GM18907 (cell line): ENCODE results near the gene TMEM207.

Source experiments
- ATAC-seq: cut with Tn5 transposase; IDR thresholded peaks from one replicate; pipeline ENCODE4 v1.9.1; 2021; ENCODE audit warnings: mild to moderate bottlenecking, moderate library complexity; ENCODE audit not compliant: unreplicated experiment

TMEM207 gene

GRCh38 chr3:190444576-190445145 lies 5.0 kb downstream of the TMEM207 start:
- ATAC-seq, result no peak

- no peak for ATAC-seq
Observed at GRCh38 chr3:190444006-190444405, 5.7 kb downstream of the TMEM207 start.

- no peak for ATAC-seq
Observed at GRCh38 chr3:190443257-190443656, 6.4 kb downstream of the TMEM207 start.

- ATAC-seq, result no peak
Observed at GRCh38 chr3:190442240-190442639, 7.5 kb downstream of the TMEM207 start.

- ATAC-seq, result no peak
Observed at GRCh38 chr3:190436331-190436730, 13.4 kb downstream of the TMEM207 start.

DNA sequence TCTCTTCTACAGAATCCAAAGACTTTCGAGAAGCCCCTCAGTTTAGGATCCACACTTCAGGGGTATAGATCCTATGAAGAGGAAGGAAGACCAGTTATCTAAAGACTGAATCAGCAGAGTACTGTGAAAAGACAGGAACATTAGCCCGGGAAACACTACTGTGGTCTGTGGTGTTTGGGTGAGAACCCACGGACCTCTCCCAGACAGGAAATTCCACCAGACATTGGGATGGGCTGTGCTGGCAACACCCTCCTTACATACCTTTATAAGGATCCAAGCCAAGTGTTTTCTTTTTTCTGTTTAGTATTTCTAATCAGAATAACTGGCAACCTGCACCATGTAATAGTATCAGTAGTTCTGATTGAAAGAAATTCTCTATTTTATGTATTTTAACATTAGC lies 14.1 kb downstream of the TMEM207 start:
- ATAC-seq, result no peak

GRCh38 chr3:190433626-190434025 lies 16.1 kb downstream of the TMEM207 start:
- ATAC-seq, result no peak

DNA sequence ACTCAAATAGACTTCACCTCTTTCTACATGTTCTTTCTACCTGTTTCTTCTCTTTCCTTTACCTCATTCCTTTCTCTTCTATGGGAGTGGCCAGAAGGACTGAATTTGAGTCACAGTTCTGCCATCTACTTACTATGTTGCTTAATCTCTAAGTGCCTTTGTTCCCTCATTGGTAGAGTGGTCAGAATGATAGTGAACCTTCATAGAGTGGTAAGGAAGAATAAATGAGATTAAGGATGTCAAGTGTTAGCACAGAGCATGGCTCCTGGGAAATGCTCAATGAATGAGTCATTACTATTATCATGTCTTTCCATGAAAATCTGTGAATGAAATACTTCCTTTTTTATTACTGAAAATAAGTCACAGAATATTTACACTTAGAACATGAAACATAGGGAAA lies 17.5 kb downstream of the TMEM207 start:
- ATAC-seq, result no peak

GRCh38 chr3:190430906-190431305 lies 18.8 kb downstream of the TMEM207 start:
- no peak for ATAC-seq

DNA sequence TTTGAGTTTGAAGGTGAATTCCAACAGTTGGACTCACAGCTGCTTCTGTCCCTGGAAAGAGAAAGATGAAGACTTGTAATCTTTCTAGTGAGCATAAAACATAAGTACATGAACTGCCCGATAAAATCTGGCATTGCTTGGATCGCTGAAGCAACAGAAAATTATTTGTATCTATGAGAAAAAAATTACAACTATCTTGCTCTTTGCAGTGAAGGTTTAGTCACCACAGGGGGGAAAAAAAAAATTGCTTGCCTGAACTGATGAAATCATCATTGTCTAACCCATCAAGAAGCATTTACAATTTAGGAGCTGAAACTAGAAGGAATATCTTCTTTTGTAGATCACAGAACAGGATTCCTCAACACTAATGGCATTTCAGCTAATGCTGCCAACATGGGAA lies 20.0 kb downstream of the TMEM207 start:
- no peak for ATAC-seq

GRCh38 chr3:190426806-190427507 lies 22.7 kb downstream of the TMEM207 start:
- ATAC-seq, result no peak

DNA sequence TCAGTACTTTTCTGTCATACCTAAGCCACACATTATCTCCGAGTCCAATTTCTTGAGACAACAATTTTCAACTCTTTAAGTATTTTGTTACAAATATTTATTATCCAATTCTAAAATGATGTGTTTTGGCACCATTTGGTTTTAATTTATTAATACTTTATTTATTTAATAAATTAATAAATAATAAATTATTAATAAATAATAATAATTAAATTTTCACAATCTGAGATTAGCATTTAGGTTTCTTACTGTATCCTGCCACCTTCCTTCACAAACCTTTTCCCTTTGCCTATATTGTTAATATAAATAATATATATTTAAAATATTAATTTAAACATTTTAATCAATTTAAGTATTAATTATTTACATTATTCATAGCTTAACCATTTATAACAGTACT lies 23.9 kb downstream of the TMEM207 start:
- ATAC-seq, result no peak

- ATAC-seq, result peak; percentile 72
Observed at GRCh38 chr3:190424478-190425439, 24.9 kb downstream of the TMEM207 start.

GRCh38 chr3:190424108-190424477 lies 25.6 kb downstream of the TMEM207 start:
- ATAC-seq, result peak; percentile 3

DNA sequence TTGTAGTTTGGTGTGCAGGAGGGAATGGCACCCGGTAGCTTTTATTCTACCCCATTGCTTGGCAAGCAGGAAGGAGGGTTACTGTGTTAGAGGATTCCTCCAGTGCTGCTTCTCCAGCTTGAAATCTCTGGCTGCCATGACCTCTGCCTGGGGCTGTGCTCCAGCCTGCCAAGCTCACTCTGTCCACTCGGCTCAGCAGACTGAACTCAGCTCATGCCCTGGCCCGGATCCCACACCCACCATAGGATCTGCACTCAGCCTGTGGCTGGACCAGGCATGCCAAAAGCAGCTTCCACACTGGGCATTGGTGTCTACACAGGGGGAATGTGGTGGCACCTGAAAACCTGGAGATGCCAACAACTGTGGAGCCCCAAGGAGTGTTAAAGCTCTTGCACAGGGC lies 35.4 kb downstream of the TMEM207 start:
- ATAC-seq, result no peak

GRCh38 chr3:190404715-190405114 lies 45.0 kb downstream of the TMEM207 start:
- no peak for ATAC-seq

DNA sequence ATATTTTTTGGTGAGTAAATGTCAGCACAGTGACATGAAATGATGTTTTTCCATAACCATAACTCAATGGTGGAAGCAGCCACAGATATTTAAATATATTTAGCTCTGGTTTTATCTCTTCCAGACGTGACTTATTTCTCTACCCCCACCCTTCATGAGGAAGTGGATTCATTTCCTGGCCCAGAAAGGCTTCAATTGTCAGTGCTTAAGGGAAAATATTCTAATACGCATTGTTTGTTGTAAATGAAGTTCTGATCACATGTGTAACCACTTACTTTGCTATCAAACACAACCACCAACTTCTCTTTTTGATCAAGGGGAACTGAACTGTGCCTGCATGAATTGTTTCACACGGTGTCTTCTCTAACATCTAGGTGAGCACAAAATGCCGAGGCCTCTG lies 47.7 kb downstream of the TMEM207 start:
- no peak for ATAC-seq

GRCh38 chr3:190399677-190400076 lies 50.0 kb downstream of the TMEM207 start:
- ATAC-seq, result no peak

- ATAC-seq, result no peak
Observed at GRCh38 chr3:190397889-190398288, 51.8 kb downstream of the TMEM207 start.

DNA sequence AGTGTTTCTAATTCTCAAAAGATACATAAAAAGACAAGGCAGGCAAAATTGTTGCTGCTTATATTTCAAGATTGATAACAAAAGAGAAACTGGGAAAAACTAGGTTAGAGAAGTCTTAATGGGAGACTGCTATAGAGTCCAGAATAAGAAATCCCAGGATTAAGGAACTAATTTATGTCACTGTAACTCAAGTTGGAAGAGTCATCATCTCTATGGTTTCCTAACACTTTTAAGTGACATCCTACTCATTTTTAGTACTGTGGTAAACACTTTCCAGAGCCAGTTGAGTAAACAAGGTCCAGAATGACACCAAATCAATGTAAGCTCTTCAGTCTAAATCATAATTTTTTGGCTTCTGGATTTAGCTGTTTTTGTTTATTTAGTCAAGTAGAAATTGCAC lies 53.7 kb downstream of the TMEM207 start:
- ATAC-seq, result no peak

- no peak for ATAC-seq
Observed at GRCh38 chr3:190388703-190389102, 61.0 kb downstream of the TMEM207 start.
